Kidney capillary endothelial cell (primary cell): Measurements from ENCODE around the gene DGKD.

Experiments used
- DNase-seq: peaks from one replicate; pipeline ENCODE4 v3.0.0-alpha.2; 2018; ENCODE audit warnings: low spot score

The DGKD gene

DNA sequence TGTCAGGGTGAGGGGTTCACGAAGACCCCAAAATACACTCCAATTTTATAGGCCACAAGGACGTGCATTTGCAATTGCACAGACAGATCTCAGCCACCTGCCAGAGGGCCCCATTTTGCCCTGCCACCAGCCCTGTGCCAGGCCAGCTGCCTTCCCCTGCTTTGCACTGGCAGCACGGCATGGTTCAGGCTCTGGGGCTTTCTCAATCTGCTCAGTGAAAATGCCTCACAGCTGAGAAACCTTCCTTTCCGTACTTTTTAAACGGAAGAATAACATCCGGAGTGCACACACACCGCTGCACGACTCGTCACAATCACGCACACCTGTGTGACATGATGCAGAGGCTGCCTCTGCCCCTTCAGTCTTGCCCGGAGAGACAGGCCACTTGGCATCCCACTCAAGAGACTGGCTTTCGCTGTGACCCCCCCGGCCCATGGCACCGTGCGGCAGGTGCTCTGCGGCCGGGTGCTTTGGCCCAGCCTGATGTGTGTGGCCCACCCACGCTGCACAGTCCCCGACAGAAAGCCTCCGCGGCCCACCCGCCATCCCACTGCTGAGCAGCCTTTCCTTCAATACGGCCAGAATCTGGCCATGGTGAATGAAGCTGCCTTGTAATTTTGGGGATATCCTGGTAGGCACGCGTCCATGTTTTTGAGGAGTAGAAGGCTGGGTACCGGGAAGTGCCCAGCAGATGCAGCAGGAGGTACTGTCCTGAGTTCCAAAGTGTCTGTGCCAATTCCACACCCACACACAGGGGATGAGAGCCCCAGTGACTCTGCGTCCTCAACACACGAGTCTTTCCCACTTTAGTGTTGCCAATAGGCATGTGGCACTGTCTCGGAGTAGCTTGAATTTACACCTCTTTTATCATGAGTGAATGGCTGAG is 123.5 kb downstream of the DGKD start:
- no peak for DNase-seq

GRCh38 chr2:233479616-233480489 is 125.6 kb downstream of the DGKD start:
- no peak for DNase-seq

DNA sequence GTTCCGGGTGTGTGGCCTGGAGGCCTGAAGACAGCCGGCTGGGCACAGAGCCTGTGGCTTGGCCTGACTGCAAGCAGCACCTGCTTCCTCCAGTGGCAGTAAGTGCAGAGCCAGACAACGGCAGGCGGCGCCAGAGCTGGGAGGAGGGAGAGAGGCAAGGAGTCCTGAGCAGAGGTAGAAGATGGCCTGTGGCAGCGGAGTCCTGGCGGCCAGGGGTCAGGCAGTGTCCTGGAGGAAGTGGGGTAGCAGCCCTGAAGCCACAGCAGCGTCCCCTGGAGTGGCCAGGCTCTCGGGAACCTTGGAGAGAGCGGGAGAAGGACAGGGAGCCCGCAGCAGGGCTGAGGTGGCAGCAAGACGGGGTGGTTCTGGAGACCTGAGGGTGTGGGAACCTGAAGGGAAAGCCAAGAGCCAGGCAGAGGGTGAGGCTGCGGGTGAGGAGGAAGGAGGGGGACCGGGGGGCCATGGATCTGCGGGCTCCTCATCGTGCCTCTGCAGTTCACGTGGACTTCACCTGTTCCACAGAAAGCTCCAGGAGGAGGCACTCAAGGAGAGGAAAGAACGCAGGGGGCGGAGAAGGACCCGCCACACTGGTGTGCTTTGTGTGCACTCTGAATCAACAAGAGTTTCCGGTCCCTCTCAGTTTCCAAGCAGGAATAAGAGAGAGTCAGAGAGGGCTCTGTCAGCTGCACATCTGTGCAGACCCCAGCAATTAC is 126.4 kb downstream of the DGKD start:
- DNase-seq, result no peak

- no peak for DNase-seq
These were observed 127.3 kb downstream of the DGKD start for GRCh38 chr2:233481368-233482142.

DNA sequence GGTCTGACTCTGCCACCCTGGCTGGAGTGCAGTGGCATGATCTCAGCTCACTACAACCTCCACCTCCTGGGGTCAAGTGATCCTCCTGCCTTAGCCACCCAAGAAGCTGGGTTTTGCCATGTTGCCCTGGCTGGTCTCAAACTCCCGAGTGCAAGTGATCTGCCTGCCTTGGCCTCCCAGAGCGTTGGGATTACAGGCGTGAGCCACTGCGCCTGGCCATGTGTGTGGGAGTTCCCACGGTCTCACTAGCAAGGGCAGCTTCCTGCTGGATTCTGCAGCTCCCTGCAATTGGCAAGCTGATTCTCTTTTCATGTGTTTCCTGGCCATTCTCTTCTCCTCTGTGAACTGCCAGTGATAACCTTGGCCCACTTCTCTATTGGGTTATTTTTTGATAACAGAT is 128.3 kb downstream of the DGKD start:
- DNase-seq, result no peak

DNA sequence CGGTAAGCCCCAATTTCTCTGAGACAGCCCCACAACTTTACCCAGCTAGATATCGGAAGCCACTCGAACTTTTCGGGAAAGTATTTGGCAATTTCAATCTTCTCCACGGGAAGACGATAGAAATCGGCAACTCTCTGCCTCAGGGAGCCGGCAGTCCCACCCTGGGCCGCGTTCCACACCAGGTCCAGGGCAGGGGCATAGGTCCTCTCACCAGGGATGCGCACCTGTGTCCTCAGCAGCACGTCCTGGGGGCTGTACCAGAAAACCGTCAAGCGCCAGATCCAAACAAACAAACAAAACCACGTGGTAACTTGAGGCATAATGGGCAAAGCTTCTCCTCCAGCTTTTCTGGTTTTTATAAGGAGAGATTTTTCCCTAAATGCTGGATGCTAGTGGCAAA is 131.4 kb downstream of the DGKD start:
- DNase-seq, result no peak

DNA sequence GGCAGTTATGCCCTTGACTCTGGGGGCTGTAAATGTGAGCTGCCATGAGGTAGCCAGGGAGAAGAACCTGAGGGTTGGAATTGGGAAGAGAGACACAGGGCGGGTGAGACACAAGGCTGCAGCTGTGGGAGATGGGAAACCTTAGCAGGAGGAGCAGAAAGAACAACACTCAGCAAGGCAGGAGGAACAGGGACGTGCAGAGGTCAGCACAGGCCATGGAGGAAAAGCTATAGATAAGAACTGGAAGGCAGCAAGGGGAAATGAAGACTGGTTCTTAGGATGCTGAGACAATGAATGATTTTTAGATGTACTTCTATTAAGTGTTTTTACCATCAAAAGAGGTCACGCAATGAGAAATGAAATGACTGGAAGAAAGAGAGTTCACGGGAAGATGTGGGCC is 132.1 kb downstream of the DGKD start:
- DNase-seq, result no peak

DNA sequence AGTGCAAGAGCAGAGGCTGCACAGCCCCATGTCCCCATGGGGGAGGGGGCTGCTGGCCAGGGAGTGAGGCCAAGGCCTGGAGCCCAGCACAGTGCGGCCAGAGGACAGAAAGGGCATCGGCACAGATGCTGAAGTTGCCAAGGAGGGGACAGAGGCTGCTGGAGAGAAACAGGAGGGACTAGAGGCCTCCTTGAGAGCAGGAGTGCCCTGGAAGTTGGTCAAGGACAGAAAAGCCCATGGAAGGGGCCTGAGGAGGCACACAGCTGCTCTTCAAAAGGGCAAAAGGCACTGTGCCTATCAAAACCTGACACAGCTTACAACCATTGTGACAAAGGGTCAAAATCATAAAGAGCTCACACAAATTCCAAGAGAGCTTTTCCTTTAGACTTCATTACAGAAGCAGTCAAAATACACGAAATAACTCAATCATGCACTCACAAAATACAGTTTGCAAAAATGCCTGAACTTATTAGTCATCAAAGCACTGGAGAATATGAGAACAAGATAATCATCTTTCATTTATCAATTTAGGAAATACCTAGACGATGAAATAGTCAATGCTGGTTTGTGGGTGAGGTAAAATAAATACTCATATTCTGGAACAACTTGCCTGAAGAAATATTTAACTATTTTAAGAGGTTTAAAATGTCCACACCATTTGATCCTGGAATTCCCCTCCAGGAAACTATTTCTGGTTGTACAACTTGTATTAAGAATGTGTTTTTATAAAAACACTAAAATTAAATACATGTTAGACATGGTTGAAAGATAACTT is 132.7 kb downstream of the DGKD start:
- peak; percentile 26 for DNase-seq

DNA sequence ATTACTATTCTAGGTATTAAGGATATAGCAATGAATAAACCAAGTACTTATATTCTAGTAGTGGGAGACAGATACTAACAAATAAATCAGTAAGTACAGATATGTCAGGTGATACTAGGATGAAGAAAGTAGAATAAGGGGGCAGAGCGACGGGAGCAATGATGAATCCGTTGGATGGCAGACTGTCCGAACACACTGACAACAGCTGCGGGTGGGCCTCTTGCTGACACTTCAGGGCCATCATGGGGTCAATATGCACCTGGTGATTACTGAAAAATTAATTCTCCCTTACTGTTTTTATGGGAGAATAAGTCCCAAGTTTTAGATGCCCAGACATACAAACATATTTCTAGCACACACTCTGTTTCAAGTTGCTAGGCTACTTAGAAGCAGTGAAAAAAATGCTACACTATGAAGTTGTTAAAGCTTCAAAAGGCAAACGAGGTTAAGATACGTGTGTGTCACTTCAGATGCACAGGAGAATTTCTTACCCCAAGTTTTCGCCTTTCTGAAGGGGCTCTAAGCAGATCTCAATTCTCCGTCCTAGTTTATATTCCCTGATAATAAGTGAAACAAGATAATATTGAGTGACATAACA is 133.6 kb downstream of the DGKD start:
- no peak for DNase-seq

DNA sequence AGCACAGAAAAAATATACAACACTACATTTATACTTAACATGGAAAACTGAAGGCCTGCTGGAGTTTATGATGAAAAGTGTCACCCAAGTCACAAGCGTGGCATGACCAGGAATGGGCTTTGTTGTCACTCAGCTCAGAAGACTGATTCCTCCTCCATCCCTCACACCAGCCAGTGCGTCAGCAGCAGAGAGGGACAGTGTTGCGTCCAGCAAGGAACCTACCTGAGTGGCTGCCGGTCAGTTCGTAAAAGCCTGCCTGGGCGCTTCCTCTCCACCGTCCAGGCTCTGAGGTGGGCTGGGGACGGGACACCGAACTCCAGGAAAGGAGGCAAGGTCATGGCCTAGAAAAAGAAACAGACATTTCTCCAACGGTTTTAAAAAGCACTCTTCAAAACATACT is 134.8 kb downstream of the DGKD start:
- no peak for DNase-seq

DNA sequence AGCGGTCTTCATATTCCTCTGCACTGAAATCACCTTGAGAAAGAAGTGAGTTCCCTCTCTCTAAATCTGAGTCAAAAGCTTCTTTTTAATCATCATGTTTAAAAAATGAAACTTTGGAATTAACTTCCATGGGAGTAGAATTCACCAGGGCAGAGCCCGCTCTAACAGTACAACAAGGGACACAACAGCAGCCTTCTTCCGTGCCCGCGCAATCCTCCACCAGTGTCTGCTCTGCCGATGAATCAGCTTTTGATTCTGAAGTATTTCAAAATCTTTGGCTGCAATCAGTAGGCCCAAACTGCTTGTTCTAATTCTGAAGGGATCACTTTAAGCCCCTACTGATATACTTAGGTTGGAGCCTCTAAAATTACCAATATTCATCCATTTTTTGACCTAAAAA is 135.4 kb downstream of the DGKD start:
- DNase-seq, result no peak

- no peak for DNase-seq
These were observed 136.5 kb downstream of the DGKD start for GRCh38 chr2:233490831-233491230.

DNA sequence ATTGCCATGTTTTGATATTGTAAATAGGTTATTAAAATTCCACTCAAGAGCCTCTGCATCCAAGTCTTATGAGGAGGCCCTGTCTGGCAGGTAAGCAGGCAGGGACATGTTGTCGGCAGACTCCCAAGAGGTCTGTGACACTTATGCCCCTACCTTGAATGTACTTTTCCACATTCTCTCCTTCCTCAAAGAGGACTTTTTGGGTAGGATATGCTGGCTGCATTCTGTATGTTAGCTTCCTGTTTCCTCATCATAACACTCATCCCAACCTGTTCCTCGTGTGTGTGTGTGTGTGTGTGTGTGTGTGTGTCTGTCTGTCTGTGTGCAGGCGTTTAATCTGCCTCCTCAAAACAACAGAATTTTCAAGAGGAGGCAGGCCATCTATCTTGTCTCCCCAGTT is 137.0 kb downstream of the DGKD start:
- no peak for DNase-seq

GRCh38 chr2:233492078-233492477 is 137.8 kb downstream of the DGKD start:
- no peak for DNase-seq

- no peak for DNase-seq
These were observed 138.5 kb downstream of the DGKD start for GRCh38 chr2:233492751-233493150.

DNA sequence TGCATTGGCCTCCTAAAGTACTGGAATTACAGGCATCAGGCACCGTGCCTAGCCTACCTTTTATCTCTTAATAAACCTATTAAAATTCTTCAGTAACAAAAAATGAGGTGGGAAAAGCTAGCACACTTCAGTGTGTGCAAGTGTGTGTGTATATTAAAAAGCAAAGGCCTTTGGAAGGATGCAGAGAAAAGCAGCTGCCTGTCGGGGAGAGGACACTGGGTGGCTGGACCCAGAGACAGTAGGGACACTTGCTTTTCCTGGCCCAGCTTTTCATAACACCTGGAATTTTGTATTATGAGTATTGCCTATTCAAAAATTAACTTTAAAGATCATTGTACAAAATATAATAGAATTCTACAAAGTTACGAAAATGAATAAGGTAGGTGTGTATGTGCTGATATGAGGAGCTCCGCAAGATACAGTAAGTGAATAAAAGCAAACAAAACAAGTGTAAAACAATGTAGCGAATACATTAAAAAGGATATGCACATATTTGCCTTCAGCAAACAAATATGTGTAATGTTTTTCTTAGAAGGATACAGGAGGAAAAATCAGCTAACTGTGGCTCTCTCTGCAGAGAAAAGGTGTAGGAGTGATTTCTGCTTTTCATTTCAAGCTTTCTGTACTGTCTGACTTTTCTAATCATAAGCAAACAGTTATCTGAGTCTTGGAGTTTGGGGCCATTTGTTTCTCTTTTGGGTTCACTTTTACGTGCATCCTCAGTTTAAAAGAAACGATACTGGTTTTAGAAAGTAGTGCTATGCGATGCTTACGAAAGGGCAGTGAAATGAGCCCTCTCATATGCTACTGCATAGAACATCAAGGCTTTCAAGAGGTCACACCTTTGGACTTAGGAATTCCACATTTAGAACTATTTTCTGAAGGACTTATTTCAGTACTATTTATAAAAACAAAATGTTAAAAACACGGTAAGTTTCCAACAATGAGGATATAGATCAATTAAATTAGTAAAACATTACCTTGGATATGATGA is 141.5 kb downstream of the DGKD start:
- no peak for DNase-seq

- DNase-seq, result no peak
These were observed 143.4 kb downstream of the DGKD start for GRCh38 chr2:233497692-233498091.

- no peak for DNase-seq
These were observed 143.8 kb downstream of the DGKD start for GRCh38 chr2:233498126-233498525.

GRCh38 chr2:233499928-233500327 is 145.6 kb downstream of the DGKD start:
- DNase-seq, result no peak
